ENCODE measurements around the gene ABCA10.
"Not testable (repeated sequence)": the region's sequence is repeated elsewhere in the genome, so short reads cannot be mapped to it uniquely, and the experiment has no call there.

ABCA10 gene

GRCh38 chr17:69228018-69228417 lies 606 bp downstream of the ABCA10 start:
- no peak for DNase-seq

DNA sequence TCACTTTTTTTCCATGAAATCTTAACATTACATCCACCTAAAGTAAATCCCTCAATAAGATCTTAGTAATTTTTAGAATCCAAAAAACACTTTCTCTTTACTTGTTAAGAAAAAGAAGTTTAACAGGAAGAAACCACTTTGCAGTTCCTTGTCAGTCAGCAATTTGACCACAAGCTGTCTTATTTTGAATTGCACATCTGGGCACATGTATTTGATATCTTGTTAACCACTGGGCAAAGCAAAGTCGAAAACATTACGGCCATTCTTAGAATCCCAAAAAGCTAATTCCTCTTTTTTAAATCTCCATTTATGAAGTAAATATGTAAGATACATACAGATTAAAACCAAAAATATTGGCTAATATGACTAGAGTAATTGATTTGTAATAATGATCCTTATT lies 1.1 kb downstream of the ABCA10 start:
- no peak for DNase-seq

GRCh38 chr17:69223809-69224208 lies 4.8 kb downstream of the ABCA10 start:
- peak; percentile 16 for DNase-seq

GRCh38 chr17:69222707-69223258 lies 5.8 kb downstream of the ABCA10 start:
- no peak for DNase-seq

- no peak for DNase-seq
Observed at GRCh38 chr17:69220098-69220497, 8.5 kb downstream of the ABCA10 start.

DNA sequence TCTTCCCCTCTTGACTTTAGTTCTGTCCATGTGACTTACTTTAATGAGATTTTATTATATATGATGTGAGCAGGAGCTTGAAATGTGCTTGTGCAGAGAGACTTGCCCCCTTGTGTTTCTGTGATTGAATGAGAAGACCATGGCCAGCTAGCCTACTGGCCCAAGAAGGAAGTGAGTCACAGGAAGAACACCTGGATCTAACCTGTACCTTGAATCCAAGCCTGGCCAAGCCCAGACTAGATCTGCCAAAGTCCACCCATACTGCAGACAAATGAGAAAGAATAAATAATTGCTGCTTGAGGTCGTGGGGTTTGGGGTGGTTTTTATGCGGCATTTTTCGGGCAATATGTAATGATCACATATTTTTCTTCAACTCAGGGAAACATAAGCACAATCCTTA lies 9.6 kb downstream of the ABCA10 start:
- DNase-seq: no peak

DNA sequence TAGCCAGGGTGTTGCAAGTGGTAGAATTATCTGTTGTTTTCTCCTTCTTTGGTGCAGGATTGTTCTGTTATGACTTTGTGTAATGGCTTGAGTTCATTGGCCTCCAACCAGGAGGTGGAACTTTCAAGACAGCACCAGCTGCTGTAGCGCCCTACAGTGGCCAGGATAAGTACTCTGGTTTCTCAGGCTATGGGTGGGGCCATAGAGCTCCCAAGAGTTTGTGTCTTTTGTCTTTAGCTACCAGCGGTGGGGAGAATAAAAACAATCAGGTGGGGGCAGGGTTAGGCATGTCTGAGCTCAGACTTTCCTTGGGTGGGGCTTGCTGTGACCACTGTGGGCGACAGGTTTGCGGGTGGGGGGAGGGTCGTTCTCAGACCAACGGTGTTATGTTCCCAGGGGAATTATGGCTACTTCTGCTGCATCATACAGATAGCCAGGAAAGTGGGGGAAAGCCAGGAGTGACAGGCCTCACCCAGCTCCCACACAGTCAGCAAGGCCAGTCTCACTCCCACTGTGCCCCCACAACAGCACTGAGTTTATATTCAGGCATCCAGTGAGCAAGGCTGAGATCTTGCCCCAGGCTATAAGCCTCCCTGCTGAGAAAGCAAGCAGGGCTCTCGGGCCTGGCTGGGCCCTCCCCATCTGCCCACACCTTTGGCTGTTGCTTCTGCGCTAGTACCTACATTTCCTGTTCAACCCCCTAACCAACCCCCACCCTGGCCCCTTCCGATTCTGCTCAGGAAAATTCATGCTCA lies 15.4 kb downstream of the ABCA10 start:
- DNase-seq: peak; percentile 44

DNA sequence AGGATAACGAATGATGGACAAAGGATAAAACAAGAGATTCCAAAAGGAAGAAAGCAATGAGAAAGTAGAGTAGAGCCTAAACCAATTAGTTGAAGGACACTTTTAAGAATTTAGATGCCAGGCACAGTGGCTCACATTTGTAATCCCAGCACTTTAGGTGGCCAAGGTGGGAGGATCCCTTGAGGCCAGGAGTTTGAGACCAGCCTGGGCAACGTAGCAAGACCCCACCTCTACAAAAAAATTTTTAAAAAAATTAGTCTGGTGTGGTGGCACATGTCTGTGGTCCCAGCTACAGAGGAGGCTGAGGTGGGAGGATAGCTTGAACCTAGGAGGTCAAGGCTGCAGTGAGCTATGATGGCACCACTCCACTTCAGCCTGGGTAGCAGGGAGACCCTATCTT lies 20.0 kb downstream of the ABCA10 start:
- no peak for DNase-seq

GRCh38 chr17:69207151-69207550 lies 21.5 kb downstream of the ABCA10 start:
- DNase-seq: no peak

DNA sequence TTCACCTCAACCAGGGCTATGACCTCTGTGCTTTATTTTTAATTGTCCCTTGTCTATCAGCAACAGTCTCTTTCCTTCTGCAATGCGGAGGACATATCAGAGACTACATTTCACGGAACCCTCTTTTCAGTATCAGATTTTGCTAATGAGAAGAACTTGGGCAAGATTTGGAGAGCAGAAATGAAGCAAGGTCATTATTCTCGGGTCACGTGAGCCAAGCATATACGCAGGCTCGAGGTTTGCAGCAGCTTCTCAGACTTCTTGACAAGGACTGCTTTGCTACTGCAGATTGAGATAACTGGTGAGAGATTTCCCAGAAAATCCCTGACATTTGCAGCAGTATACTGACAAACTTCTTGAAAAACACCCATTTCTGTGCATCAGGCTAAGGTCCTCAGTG lies 30.4 kb downstream of the ABCA10 start:
- no peak for DNase-seq

GRCh38 chr17:69196105-69196653 lies 32.4 kb downstream of the ABCA10 start:
- DNase-seq: not testable (repeated sequence)

- no peak for DNase-seq
Observed at GRCh38 chr17:69192754-69193153, 35.9 kb downstream of the ABCA10 start.

DNA sequence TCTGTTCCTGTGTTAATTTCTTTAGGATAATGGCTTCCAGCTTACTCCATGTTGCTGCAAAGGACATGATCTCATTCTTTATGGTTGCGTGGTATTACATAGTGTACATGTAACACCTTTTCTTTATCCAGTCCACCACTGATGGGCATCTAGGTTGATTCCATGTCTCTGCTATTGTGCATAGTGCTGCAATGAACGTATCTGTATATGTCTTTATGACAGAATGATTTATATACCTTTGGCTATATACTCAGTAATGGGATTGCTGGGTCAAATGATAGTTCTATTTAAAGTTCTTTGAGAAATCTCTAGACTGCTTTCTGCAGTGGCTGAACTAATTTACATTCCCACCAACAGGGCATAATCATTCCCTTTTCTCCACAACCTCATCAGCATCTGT lies 39.8 kb downstream of the ABCA10 start:
- DNase-seq: no peak

DNA sequence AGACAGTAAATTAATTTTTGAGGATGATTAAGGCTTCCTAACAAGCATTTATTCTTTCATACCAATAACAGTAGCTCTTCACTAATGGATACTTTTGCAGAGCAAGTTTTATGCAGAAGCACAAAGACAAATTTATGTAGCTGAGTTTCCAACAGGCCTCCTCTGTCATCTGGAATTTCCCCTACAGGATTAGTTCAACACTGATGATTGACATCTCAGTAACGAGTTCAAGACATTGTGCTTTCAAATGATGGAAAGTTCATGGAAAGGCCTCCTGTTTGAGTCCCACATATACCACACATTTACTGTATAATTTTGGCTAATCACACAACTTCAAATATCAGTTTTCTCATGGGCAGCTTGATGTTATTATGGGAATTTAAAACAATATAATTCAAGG lies 40.6 kb downstream of the ABCA10 start:
- no peak for DNase-seq

GRCh38 chr17:69187294-69187693 lies 41.3 kb downstream of the ABCA10 start:
- no peak for DNase-seq

DNA sequence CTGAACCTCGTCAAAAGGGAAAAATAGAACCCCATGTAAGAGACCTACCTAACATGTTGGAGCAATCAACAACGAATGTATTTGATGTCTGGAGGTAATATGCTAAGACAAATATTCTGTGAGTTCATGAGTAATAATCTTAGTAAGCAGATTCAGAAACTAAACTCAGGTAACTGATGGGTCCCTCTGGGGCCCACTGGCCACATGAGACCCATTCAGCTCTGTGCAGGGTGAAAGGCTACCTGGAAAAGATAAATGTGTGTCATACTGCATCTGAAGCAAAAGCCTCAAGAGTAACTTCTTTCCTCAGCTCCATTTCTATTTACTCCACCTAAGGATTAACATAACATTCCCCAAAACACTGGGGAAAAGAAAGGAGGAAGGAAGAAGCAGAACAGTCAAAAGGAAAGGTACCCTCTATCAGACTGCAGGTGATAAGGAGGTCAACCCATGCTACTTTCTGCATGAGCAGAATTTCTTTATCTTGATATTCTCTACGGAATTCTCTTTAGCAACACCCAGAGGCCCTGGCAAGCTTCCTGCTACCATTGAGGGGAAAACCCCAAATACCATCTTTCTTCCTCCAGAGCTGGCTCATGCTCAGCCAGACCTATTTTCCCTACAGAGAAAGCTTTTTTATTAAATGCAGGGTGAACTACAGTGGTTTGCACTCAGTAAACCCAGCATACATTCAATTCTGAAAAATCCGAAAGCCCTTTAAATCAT lies 49.2 kb downstream of the ABCA10 start:
- DNase-seq: peak; percentile 62

- no peak for DNase-seq
Observed at GRCh38 chr17:69176457-69176795, 52.2 kb downstream of the ABCA10 start.

GRCh38 chr17:69175625-69176456 lies 52.8 kb downstream of the ABCA10 start:
- DNase-seq: peak; percentile 91

DNA sequence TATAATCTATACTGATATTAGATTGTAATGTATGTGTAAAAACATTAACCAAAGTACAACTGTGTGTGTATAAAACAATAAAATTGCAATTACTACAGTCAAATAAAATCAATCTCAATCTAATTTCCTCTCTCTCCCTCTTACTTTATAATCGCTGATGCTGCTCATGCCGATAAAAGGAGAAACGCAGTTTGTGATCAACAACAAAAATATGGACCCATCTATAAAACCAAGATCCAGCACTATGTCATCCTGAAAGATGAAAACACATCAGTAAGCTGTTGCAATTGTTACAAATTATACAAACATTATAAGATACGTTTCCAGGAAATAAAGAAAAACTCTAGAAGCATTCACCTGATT lies 53.4 kb downstream of the ABCA10 start:
- DNase-seq: no peak

DNA sequence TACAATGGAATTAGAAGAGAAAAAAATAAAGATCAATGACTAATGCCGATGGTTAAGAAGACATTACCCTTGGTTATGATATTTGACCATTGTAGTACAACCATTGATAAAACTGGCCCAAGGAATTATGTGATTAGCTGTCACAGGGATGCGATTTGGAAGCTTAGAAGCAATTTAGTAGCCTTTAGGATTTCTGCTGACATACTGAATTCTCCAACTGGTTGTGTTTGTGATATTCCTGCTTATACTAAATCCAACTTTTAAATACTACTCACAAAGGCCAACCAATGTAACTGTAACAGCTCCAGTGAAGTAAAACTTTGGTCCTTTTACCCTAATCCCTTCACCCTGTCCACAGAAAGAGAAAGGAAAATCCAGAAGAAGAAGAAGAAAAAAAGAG lies 55.5 kb downstream of the ABCA10 start:
- DNase-seq: no peak

GRCh38 chr17:69170377-69170776 lies 58.2 kb downstream of the ABCA10 start:
- DNase-seq: no peak

GRCh38 chr17:69168642-69169041 lies 60.0 kb downstream of the ABCA10 start:
- not testable (repeated sequence) for DNase-seq

GRCh38 chr17:69166957-69167356 lies 61.7 kb downstream of the ABCA10 start:
- no peak for DNase-seq

All from EL (cell line).